ENCODE data around the gene GPR84.

GPR84 gene

DNA sequence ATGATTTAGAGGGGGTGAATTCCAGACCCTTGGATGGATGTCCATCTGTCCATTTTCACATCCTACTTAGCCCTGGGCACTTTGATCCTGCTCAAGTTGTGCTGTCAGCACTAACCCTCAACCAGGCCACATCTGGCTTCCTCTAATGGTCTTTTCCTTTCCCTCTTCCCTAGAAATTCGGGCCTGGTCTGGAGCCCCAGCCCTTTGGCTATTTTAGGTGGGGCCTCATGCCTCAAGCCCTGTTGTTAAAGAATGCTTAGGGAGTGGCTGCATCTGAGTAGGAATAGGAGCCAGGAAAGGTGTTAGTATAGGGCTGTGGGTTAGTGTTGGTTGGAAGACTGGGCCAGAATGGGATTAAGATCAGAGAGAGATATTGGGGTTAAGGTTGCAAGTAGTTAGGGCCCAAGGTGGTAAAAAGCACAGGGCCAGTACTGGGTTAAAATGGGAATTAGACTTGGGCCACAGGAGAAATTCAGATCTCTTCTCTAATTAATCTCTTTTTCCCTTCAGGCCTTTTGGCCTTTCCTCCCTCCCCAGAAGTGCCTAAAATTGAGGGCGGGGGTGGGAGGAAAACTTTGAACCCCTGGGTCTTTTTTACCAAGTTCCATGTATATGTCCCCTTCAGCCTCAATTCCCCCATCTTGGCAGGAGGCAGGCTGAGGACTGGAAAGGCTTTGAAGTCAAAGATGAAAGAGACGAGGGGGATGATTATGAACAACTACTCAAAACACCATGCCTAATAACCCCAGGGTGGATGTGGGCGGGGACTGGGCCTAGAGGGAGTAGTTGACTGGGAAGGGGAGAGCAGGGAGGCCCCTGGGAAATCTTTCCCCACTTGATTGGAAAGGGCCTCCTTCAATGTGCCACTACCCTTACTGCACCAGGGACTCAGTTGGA, 24.2 kb upstream of the GPR84 start:
- Histone ChIP-seq H3F3A (ENCODE audit: insufficient read depth, low read length) (no peaks in the 10 kb centered on the region), H3K27ac (ENCODE audit: low read depth, low read length, poor library complexity, severe bottlenecking) (no peak overlapping the region), H3K9me3 (ENCODE audit: low read length) (no peaks in the 10 kb centered on the region), H3K27me3 (ENCODE audit: insufficient read depth, low read length) (no peaks in the 10 kb centered on the region; the same call in 1 of the 2 replicates), H3K36me3 (ENCODE audit: insufficient read depth, low read length) (no peaks in the 10 kb centered on the region), H3K4me1 (ENCODE audit: insufficient read depth, low read length, severe bottlenecking) (peaks cover 4% of the 10 kb centered on the region), H3K9ac (ENCODE audit: low read length) (no peak overlapping the region), H2AFZ (ENCODE audit: low read length) (no peak overlapping the region), H3K79me2 (ENCODE audit: insufficient read depth, low read length) (no peaks in the 10 kb centered on the region), H3K4me3 (ENCODE audit: low read depth, low read length, poor library complexity, severe bottlenecking) (no peak overlapping the region), H3K9me2 (ENCODE audit: low read depth, low read length) (no peaks in the 10 kb centered on the region), H4K20me1 (ENCODE audit: insufficient read depth, low read length) (no peaks in the 10 kb centered on the region), H3K4me2 (ENCODE audit: low read length) (no peak overlapping the region)
- TF ChIP-seq EZH2 (IDR thresholded peaks at IDR 0.05; ENCODE audit: borderline replicate concordance, low read length): no peak
- TF ChIP-seq, protein P1, sequence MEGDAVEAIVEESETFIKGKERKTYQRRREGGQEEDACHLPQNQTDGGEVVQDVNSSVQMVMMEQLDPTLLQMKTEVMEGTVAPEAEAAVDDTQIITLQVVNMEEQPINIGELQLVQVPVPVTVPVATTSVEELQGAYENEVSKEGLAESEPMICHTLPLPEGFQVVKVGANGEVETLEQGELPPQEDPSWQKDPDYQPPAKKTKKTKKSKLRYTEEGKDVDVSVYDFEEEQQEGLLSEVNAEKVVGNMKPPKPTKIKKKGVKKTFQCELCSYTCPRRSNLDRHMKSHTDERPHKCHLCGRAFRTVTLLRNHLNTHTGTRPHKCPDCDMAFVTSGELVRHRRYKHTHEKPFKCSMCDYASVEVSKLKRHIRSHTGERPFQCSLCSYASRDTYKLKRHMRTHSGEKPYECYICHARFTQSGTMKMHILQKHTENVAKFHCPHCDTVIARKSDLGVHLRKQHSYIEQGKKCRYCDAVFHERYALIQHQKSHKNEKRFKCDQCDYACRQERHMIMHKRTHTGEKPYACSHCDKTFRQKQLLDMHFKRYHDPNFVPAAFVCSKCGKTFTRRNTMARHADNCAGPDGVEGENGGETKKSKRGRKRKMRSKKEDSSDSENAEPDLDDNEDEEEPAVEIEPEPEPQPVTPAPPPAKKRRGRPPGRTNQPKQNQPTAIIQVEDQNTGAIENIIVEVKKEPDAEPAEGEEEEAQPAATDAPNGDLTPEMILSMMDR (IDR thresholded peaks at IDR 0.05; ENCODE audit: low read length): no peak

DNA sequence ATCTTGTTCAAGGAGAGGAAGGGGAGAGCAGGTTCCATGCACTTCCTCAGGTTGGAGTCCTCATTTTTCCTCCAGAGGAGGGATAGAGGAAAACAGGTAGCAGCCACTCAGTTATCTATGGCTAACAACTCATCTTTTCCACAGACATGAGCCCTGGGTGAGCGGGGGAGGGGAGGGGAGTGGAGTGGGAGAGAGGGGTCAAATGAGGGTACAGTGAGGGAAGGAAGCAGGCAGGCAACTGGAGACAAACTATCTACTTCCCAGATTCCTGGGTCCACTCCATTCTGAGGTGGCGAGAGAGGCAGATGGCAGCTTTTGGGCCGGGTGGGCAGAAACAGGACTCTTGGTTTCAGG, 22.8 kb upstream of the GPR84 start:
- Histone ChIP-seq H3K27me3 (ENCODE audit: insufficient read depth, low read length) (no peaks in the 10 kb centered on the region; the same call in 1 of the 2 replicates), H2AFZ (ENCODE audit: low read length) (no peak overlapping the region), H3K79me2 (ENCODE audit: insufficient read depth, low read length) (no peaks in the 10 kb centered on the region), H3K27ac (ENCODE audit: low read depth, low read length, poor library complexity, severe bottlenecking) (no peak overlapping the region), H3F3A (ENCODE audit: insufficient read depth, low read length) (no peaks in the 10 kb centered on the region), H3K4me1 (ENCODE audit: insufficient read depth, low read length, severe bottlenecking) (peaks cover 4% of the 10 kb centered on the region), H4K20me1 (ENCODE audit: insufficient read depth, low read length) (no peaks in the 10 kb centered on the region), H3K4me2 (ENCODE audit: low read length) (no peak overlapping the region), H3K9ac (ENCODE audit: low read length) (no peak overlapping the region), H3K9me3 (ENCODE audit: low read length) (no peaks in the 10 kb centered on the region), H3K4me3 (ENCODE audit: low read depth, low read length, poor library complexity, severe bottlenecking) (no peak overlapping the region), H3K36me3 (ENCODE audit: insufficient read depth, low read length) (no peaks in the 10 kb centered on the region), H3K9me2 (ENCODE audit: low read depth, low read length) (no peaks in the 10 kb centered on the region)
- TF ChIP-seq EZH2 (IDR thresholded peaks at IDR 0.05; ENCODE audit: borderline replicate concordance, low read length): no peak

DNA sequence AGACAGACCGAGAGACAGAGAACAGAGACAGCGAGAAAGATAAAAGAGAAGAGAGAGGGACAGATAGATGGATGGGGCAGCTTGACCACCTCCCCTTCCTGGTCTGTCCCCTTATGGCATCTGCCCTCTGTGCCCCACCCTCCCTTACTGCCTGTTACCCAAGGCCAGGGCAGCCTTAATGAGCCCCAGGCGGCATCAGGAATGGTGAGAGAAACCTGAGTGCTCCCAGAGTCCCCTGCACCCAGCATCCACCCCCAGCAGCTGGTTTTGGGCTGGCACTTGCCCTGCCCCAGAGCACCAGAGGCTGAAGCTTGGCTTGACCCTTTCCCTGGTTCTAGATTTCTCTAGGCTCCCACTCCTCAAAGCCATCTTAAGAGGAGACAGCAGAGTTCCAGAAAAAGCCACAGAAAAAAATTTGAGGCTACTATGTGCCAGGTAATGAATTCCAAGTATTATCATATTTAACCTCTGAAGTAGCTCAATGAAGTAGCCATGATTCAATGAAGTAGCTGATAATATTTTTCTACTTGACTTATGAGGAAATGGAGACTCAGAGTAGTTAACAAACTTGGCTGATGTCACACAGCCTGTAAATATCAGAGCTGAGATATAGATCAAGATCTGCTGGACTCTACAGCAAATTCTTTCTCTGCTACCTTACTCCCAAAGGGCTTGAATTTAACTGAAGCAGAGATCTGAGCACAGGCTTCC, 22.3 kb upstream of the GPR84 start:
- H3F3A ChIP-seq (ENCODE audit: insufficient read depth, low read length): no peaks in the 10 kb centered on the region
- H3K9me3 ChIP-seq (ENCODE audit: low read length): no peaks in the 10 kb centered on the region
- H2AFZ ChIP-seq (ENCODE audit: low read length): no peak overlapping the region
- H3K27ac ChIP-seq (ENCODE audit: low read depth, low read length, poor library complexity, severe bottlenecking): no peak overlapping the region
- no peaks in the 10 kb centered on the region; the same call in 1 of the 2 replicates for H3K27me3 ChIP-seq (ENCODE audit: insufficient read depth, low read length)
- H4K20me1 ChIP-seq (ENCODE audit: insufficient read depth, low read length): no peaks in the 10 kb centered on the region
- TF ChIP-seq, protein P1 (IDR thresholded peaks at IDR 0.05; ENCODE audit: low read length): no peak
- TF ChIP-seq EZH2 (IDR thresholded peaks at IDR 0.05; ENCODE audit: borderline replicate concordance, low read length): no peak
- H3K36me3 ChIP-seq (ENCODE audit: insufficient read depth, low read length): no peaks in the 10 kb centered on the region
- no peak overlapping the region for H3K4me2 ChIP-seq (ENCODE audit: low read length)
- H3K9ac ChIP-seq (ENCODE audit: low read length): no peak overlapping the region; the same call in 1 of the 2 replicates
- no peaks in the 10 kb centered on the region for H3K9me2 ChIP-seq (ENCODE audit: low read depth, low read length)
- H3K4me3 ChIP-seq (ENCODE audit: low read depth, low read length, poor library complexity, severe bottlenecking): no peak overlapping the region
- H3K79me2 ChIP-seq (ENCODE audit: insufficient read depth, low read length): no peaks in the 10 kb centered on the region
- H3K4me1 ChIP-seq (ENCODE audit: insufficient read depth, low read length, severe bottlenecking): peaks cover 4% of the 10 kb centered on the region

Measured in OCI-LY1 (cell line).